CD4-positive, alpha-beta T cell treated with Interleukin-1 beta for 1 hour (primary cell): ENCODE measurements around the gene ACOX2.
"Not testable (repeated sequence)": the region's sequence is repeated elsewhere in the genome, so short reads cannot be mapped to it uniquely, and the experiment has no call there.

Experiments used
- DNase-seq, 2 donors: peaks; one replicate each; pipeline ENCODE4 v3.0.0-alpha.2; 2020 to 2022

Gene ACOX2

DNA sequence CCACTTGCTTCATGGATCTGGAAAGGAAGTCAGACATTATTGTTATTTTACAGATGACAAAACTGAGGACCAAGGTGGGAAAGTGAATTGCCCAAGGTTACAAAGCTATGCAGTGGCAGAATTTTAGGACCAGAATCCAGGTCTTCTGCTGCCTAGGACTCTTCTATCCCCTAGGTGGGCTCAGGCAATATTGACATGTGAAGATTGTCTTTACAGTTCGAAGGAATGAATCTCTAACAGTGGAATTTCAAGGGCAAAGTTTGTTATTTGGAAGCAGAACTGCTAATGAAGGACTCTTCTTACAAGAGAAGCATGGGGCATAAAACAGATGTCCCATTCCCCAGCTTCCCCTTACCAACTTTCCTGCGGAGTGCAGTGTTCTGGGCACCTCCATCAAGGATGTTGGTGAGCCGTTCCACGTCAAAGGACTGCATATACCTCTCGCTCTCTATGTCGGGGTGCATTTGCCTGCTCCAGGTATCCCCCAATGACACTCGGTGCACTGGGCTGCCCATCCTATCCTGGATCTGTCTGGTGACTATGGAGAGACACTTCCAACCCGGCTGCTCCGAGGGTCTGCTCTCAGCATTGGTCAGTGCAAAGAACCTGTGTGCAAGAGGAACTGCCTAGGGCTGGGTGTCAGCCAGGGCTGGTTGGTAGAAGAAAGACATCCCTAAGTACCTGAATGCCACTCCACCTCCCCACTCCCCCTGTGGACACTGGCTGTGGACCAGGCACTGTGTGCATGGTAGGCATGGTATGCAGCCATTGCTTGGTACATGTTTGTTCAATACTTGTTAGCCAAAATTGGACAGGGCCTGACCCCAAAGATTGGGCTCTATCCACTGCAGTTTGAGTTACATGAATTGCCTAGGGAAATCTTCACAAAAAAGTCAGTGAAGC is 2.1 kb downstream of the ACOX2 start:
- no peak for DNase-seq

DNA sequence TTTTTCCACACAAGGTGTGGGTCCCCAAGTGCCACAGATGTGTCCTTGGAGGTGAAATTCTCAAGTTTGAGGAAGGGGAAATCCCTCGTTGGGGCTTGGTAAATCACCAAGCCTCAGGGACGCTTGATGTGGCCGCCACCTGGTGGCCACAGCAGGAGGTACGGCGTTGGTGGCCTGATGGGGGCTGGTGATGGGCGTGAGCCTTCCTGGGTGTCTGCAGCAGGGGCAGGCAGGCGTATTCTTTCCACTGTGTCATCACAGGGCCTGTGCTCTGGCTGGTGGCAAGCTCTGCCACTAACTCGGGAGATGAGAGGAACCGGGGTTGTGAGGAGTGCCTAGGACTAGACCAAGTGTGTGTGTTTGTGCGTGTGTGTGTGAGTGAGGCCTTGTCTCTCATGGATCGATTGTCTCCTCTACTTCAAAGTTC is 4.2 kb downstream of the ACOX2 start:
- DNase-seq, result peak; percentile 83 to 84

DNA sequence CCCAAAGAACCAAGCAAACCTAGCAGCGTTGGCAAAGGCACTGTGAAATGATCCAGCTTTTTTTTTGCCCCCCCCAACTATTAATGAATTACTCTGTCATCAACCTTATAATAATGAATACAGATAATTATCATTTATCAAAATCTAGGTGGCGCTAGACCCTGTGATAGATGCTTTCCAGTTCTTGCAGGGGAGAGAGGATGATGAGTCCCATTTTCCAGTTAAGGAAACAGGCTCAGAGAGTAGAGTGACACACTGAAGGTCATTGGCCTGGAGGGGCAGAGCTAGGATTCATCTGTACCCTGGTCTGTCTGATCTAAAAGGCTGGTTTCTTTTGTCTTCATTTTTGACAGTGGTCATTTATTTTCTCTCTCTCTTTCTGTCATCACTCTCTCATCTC is 5.0 kb downstream of the ACOX2 start:
- DNase-seq, result no peak

DNA sequence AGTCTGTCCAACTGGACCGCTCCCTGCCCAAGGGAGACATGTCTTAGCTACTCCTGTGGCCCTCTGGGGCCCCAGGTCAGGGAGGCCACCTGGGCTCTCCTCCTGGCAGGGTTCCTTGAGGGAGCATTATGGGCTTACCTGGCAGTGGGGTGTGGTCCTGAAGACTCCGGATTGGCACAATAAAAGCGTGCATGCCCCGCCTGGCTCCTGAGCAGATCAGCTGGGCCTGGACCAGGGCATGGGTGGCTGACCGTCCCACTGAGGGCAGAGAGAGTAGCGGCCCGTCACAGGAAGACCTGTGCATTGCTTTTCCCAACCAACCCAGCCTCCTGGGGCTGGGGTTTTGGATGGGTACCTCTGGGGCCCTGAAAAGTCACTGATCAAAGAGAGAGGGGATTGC is 5.4 kb downstream of the ACOX2 start:
- no peak for DNase-seq

DNA sequence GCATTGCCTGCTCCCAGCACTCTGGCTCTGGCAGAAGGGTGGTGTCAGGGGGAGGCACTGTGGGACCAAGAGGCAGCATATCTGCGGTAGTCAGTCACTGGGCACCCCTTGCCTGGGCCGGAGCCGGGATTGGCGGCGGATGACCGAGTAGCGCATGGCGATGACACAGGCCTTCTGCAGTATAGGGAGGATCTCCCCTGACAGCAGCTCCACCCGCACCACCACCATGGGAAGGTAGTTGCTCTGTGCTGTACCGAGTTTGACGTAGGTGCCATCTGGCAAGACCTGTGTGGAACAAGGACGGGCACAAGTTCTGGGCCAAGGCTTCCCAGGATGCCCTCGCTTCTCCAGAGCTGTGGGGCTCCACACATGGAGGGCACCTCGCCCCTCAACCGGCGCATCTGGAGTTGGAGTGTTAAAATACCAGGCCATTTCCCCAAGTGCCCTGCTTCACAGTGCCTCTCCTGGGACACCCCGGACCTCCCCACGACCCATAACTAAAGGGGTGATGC is 6.6 kb downstream of the ACOX2 start:
- no peak for DNase-seq

DNA sequence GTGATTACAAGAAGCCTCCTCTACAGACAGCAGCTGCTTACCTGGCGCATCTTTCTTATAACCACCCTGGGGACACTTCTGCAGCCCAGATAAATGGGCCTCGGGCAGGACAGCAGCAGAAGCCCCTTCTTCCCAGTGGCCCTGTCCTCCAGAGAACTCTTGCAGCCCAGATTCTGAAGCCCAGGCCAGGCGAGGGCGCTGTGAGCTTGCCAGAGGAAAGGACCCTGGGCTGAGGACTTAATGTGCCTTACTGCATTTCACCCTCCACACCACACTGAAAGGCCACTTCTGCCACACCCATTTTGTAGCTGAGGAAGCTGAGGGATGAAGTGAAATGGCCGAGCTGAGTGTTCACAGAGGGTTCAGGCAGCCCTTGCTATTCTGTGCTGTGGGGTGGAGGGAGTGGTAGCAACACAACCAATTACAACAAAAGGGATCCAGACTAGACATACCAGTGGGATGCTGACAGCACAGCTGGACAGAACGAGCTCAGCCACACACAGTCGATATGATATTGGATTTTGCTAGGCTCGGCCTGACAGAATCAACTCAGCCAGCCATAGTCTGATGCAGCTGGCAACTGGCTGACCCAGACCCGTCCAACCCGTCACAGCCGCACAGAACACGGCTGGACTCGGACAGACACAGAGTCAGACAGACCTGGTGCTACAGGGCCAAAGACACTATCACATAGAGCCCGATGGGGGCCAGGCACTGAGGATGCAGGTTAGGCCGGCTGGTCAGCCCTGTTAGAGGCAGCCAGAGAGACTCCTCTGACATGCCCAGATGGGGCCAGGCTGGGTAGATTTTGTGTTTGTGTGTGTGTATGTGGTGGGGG is 7.3 kb downstream of the ACOX2 start:
- DNase-seq, result no peak

DNA sequence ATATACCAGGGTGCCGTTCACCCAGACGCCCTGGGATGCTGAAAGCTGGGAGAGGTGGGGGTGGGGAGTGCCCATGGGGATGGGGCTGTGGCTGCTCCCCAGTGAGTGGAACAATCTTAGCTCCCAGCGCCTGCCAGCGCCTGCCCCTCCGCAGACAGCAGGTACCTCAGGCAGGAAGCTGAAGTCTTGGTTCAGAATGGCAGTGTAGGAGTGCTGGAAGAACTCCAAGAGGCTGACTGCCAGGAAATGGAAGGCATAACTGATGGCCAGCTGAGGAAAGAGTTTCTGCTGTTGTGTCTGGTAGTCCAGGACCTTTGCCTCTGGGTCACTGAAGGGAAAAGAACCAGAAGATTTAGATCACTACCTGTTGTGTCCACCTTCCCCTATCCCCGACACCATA is 8.4 kb downstream of the ACOX2 start:
- DNase-seq, result no peak

DNA sequence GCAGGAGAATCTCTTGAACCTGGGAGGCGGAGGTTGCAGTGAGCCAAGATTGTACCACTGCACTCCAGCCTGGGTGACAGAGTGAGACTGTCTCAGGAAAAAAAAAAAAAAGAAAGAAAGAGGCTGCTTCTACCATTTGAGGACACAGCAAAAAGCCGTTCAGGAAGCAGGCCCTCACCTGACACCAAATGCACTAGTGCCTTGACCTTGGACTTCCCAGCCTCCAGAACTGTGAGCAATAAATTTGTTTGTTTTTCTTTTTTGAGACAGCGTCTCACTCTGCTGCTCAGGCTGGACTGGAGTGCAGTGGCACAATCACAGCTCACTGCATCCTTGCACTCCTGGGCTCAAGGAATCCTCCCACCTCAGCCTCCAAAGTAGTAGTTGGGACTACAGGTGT is 9.6 kb downstream of the ACOX2 start:
- not testable (repeated sequence) for DNase-seq

DNA sequence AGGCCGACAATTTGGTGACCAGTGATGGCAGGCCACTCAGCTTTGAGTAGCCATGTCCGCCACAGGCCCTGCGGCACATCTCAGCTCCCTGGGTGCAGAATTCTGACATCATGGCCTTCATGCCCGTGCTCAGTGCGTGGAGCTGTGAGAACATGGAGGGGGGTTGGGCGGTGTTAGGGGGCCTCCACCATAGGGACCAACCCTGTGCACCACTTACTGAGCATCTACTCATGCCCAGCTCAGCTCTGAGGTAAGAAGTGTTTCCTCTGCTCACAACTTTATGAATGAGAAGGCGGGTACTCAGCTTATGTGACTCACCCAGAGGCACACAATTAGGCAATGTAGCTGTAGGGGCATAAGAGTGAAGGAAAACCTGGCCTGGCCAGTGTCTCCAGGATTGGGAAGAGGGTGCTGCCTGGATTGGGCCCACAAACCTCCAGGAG is 10.5 kb downstream of the ACOX2 start:
- peak; percentile 1 to 54 for DNase-seq

DNA sequence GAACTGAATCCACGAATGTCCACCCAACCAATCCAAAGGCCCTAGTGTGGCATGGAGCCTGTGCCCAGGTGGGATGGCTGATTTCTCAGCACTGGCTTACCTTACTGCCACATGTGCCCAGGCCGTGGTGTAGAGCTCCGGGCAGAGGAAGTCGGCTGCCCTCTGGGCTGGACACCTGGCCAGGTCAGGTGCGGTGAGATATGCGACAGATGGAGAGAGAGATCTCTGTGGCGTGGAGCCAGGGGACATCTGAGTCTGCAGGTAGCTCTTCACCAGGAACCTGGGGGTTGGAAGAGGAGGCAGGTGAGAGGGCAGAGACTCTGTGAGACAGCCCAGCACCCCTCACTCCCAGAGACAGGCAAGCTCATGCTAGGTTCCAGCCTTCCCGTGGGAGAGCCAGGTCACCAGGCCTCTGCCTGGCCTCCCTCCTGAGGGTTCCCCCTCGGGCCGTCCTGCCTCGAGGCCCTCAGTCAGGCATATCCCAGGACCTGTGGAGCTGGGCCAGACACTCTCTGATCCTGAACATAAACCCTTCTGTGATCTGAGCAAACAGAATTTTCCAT is 12.6 kb downstream of the ACOX2 start:
- DNase-seq, result no peak

DNA sequence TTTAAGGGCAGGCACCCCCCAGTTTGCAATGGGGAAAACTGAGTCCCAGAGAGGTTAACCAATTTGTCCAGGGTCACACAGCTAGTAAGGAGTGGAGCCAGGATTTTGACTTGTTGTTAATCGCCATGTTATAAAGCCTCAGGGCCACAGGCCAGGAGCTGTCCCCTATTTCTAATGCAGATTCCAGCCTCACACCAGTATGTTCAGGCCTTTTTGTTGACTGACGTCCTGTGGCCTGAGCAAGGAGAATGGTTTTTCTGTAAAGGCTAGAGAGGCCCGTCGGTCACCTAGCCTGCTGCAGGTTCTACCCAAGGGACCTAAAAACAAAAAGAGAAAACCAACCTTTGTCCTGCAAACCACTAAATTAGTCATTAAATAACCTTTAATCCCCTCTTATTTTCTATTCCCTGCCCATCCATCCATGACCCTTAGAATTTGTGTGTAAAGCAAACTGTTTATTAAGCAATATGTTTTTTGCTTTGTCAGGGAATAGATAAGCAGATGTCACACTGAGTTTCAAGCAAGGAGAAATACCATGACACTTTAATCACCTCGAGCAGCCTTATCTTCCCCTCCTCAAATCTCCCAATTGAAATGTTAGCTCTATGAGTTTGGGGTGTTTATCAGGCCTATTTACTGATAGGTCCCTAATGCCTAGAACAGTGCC is 14.1 kb downstream of the ACOX2 start:
- DNase-seq, result no peak

DNA sequence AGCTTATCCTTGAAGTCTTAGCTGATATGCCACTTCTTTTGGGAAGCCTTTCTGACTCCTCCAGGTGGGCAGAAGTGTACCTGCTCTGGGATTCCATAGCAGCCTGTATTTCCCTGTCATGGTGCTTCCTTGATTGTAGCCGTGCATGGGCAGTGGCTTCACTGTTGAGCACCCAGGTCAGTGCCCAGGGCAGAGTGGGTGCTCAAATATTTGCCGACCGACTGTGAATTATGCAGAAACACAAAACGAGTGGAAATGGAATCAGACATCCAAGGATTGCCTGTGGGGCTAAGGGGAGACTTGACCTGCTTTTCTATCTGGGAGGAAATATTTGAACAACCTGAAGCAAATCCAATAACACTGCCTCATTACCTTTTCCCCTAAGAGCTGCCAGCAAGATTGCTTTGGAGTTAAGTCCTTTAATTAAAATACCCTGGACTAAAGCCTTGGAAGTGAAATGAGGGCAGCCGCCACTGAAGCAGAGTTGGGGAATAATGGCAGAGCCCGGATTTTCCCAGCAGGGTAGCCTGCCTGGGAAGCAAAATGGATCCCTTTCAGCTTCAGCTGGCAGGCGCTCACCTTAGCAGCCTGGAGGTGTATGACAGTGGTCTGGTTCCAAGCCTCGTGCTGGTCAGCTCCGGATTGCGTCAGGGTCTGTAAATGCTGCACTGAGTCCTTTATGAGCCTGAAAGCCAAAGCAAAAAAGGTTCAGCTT is 14.9 kb downstream of the ACOX2 start:
- no peak for DNase-seq

DNA sequence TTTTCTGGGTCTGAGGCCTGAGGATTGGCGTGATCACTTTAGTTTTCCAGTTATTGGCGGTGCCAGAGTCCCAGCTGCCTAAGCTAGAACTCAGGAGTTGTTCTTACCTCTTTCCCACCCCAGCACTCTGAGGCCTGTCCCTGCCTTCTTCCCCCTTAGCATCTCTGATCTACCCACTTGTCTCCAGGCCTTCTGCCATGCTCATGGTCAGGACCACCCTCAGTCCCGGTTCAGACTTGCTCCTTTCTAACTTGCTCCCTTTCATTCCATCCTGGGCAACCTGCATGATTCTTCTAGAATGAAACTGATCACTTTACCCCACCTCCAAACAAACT is 15.7 kb downstream of the ACOX2 start:
- DNase-seq, result no peak

DNA sequence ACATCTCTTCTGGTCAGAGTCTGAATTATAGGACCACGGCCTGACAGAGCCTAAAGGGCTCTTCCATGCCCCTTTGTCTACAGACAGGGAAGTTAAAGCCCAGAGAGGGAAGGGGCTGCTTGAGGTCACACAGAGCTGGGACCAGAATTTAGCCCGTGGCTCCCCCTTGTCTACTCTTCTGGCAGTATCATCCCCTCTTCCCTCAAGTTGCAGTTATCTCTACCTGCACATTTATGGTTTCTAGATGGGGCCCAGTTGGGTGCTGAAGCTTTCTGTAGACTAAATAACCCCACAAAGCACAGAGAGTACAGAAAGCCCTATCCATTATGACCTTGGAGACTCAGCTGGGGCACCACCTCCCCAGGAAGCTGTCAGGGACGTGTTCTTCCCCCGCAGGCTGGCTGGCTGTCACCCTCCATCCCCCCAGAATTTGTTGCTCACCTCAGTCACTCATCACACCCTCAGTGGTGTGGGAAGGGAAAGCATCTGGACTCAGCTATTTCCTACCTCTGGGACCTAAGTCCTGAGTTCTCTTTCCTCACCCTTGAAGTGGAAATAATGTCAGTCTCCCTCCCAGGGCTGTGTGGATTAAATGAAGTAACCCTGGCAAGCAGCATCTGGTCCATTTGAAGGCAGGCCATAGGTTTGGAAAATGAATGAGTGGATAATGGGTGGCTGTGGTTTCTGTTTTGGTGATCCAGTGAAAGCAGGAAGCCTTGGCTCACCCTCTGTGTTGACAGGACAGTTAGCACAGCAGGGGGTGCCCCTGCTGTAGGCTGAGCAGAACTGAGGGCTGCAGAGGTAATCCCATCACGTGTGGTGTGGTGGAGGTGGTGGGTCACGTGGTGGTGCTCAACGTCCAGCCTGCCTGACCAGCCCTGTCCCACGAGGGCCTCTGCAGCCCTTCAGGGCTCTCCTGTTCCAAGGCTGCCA is 16.3 kb downstream of the ACOX2 start:
- DNase-seq, result no peak

DNA sequence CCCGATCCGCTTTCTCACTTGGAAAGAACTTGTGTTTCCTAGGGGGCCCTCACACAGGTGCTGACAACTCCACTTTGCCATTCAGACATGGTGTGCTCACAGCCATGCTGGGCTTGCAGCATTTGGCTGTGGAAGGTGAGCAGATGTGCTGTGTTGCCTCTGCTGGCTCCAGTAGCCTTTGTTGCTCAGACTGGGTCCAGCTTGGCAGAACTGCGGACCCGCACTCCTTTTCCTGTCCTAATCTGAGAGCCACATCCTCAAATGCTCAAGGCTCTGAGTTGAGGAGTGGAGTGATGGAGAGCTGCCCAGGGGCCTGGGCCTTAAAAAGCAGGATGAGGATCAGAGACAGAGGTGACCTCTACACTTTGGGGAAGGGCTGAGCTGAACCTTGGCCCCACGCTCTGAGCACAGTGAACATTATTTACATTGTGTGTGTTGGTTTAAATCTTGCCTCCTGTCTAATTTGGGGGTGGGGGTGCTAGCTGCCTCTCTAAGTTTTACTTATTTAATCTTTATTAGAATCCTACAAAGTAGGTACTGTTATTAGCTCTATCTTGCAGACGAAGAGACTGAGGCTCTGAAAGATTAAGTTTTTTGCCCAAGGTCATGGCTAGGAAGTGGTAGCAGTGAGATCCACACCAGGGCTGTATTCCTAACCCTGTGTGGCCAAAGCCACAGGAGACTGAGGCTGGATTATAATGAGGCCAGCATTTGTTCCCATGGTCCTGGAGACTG is 17.2 kb downstream of the ACOX2 start:
- DNase-seq, result no peak

DNA sequence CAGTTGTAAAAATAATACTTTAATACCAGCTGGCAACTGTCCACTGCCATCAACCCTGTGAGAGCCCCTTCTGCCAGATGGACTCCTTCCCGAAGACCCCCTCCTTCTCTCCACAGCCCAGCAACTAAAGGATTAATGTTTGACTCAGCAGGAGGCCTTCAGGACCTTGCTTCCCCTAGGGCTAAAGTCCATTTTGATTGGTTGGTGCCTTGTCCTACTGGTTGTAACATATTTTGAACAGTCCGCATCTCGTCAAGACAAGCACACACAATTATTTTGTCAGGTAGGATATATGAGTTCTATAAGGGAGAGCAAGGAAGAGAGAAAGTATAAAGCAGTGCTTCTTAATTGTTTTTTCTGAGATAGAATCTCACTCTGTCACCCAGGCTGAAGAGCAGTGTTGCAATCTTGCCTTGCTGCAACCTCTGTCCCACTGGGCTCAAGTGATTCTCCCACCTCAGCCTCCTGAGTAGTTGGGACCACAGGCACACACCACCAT is 18.6 kb downstream of the ACOX2 start:
- no peak for DNase-seq

DNA sequence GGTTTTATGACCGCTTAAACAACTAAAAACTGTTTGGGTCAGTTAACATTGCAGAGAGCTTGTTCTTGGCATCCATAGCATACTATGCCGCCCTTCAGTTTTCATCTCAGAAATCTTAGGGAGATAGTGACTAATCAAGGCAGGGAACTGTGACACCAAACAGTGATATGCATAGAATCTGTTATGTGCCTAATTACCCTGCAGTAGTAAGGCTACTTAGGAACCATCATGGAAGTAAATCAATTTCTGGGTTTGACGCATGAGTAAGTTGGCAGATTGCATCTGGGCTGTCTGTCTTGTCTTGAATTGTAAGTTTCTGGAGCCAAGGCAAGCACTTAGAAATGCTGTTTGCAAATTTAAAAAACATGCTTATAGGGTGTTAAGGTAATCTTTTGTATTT is 22.6 kb downstream of the ACOX2 start:
- DNase-seq, result no peak

DNA sequence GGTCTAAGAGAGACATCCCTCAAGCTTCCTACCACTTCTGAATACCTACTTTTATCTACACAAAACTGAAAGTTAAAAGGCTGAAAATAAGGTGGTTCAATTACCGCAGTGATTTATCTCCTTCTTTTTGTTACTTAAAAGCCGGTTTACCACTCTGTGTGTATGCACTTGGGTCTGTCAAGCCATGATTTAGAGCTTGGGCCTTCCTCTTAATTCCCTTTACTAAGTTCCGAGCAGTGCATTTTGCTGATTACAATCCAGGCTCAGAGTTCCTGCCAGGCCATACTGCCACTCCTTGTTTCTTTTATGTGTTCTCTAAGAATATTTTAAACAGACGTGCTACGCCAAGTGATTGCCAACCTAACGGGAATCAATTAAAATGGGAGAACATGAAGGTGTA is 28.6 kb downstream of the ACOX2 start:
- no peak for DNase-seq

DNA sequence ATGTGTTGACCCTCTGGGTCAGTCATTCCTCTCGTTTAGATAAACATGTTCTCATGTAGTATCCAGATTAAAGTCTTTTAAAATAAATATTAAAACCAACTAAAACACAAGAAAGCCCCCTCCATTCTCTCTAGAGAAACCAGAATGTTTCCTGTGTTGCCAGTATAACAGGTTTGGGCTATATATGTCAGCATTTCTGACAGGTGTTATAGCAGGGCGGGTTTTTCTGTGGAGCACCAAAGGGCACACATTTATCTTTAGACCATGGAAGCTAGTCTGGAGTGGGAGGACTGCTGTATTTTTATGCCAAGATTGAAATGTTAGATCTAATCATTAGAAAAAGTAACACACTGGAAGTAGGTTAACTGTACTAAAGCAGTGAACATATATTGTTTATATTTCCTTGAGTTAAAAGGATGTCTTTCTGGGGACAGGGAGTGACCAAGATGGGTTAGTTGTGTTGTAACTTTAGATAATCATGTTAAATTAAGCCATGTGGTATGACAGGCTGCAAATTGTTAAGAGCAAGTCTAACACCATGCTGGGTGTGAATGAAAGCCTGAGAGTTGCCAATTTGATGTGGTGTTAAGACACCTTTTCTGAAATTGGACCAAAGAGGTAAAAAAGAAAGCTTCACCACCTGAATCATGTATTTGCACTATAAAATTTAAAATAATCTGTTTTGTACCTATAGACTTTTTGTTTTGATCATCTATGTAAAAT is 29.5 kb downstream of the ACOX2 start:
- no peak for DNase-seq

DNA sequence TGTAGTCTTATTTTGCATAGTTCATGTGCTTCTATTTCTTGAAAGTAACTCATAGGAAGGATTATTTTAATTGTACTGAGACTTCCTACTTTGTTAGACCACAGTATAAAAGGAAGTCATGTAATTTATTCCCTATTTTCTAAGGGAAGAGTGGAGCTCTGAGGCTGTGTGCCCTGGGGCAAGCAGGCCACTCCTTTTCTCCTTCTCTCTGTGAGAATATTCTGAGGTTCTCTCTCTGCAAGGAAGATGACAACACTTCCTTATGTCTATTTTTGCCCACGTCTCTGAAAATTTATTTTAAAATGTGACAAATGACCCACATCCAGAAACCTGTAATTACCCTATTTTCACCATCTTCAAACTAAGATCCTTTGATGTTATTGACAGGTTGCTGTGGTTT is 34.1 kb downstream of the ACOX2 start:
- DNase-seq, result no peak
